ENCODE results near the gene TCF21. TPM values are rescaled to one million over a fixed set of nuclear protein-coding genes. Genes with fewer than 3 reads are reported as not detected.

Gene TCF21
- total RNA-seq, 4 donors from 2014 or later, result 0.24 to 0.41 (median 0.26) TPM; not detected in 1

- peak overlapping the region; percentile 56 to 63 (median 60) for H3K4me3 ChIP-seq
- intact Hi-C loops (cut with DNase I; ENCODE audit: low total_unique reads) (no loop called here), in situ Hi-C loops (cut with MboI; ENCODE audit: low sequenced_read_pairs in 4 of 4) (no loop called here)
- no peaks in the 10 kb centered on the region for H3K36me3 ChIP-seq
- peaks cover 8 to 17% of the 10 kb centered on the region in 2 donors for H3K4me1 ChIP-seq
- peaks cover 23 to 53% (median 41%) of the 10 kb centered on the region in 3 donors for H3K27me3 ChIP-seq
- TF ChIP-seq CTCF (IDR thresholded peaks at IDR 0.05 in 4 of 5, conservative IDR thresholded peaks at IDR 0.05 in 1 of 5), result no peak
- no peak for TF ChIP-seq POLR2A (IDR thresholded peaks at IDR 0.05)
- no peaks in the 10 kb centered on the region for H3K9me3 ChIP-seq
- peak; percentile 25 to 44 for ATAC-seq
- no peak for DNase-seq
- peak overlapping the region; percentile 11 to 38 (median 21) for H3K27ac ChIP-seq
Measured at GRCh38 chr6:133891149-133891926, 2.4 kb downstream of the TCF21 start.

GRCh38 chr6:133891927-133892812 lies 3.3 kb downstream of the TCF21 start:
- Histone ChIP-seq H3K4me3 (peak overlapping the region; percentile 56 to 63 (median 60)), H3K27me3 (peaks cover 23 to 53% (median 41%) of the 10 kb centered on the region in 3 donors), H3K27ac (peak overlapping the region in 1 of 4 donors; percentile 17), H3K4me1 (peaks cover 8 to 17% of the 10 kb centered on the region in 2 donors), H3K36me3 (no peaks in the 10 kb centered on the region), H3K9me3 (no peaks in the 10 kb centered on the region)
- TF ChIP-seq POLR2A (IDR thresholded peaks at IDR 0.05) (no peak), CTCF (IDR thresholded peaks at IDR 0.05 in 4 of 5, conservative IDR thresholded peaks at IDR 0.05 in 1 of 5) (no peak)
- intact Hi-C loops (cut with DNase I; ENCODE audit: low total_unique reads) (no loop called here), in situ Hi-C loops (cut with MboI; ENCODE audit: low sequenced_read_pairs in 4 of 4) (no loop called here)
- DNase-seq (no peak), ATAC-seq (no peak)

- H3K36me3 ChIP-seq, result no peaks in the 10 kb centered on the region
- no peak for TF ChIP-seq POLR2A (IDR thresholded peaks at IDR 0.05)
- no peak for TF ChIP-seq CTCF (IDR thresholded peaks at IDR 0.05 in 4 of 5, conservative IDR thresholded peaks at IDR 0.05 in 1 of 5)
- H3K4me3 ChIP-seq, result no peak overlapping the region
- no peak for DNase-seq
- no peak for ATAC-seq
- in situ Hi-C loops (cut with MboI; ENCODE audit: low sequenced_read_pairs in 4 of 4) (no loop called here), intact Hi-C loops (cut with DNase I; ENCODE audit: low total_unique reads) (no loop called here)
- peaks cover 8 to 17% of the 10 kb centered on the region in 2 donors for H3K4me1 ChIP-seq
- H3K27ac ChIP-seq, result no peak overlapping the region
- peaks cover 23 to 55% (median 41%) of the 10 kb centered on the region in 3 donors for H3K27me3 ChIP-seq
- no peaks in the 10 kb centered on the region for H3K9me3 ChIP-seq
Measured at GRCh38 chr6:133892813-133893691, 4.1 kb downstream of the TCF21 start.

- no peak overlapping the region for H3K4me3 ChIP-seq
- intact Hi-C loops (cut with DNase I; ENCODE audit: low total_unique reads), result no loop called here
- ATAC-seq (no peak), DNase-seq (no peak)
- no peak overlapping the region for H3K27ac ChIP-seq
- H3K9me3 ChIP-seq, result no peaks in the 10 kb centered on the region
- no peak for TF ChIP-seq POLR2A (IDR thresholded peaks at IDR 0.05)
- no peak for TF ChIP-seq CTCF (IDR thresholded peaks at IDR 0.05 in 4 of 5, conservative IDR thresholded peaks at IDR 0.05 in 1 of 5)
- in situ Hi-C loops (cut with MboI; ENCODE audit: low sequenced_read_pairs in 4 of 4), result no loop called here
- H3K4me1 ChIP-seq, result peaks cover 8 to 17% of the 10 kb centered on the region in 2 donors
- no peaks in the 10 kb centered on the region for H3K36me3 ChIP-seq
- H3K27me3 ChIP-seq, result peaks cover 23 to 55% (median 38%) of the 10 kb centered on the region in 3 donors
Measured at GRCh38 chr6:133893946-133894345, 5.0 kb downstream of the TCF21 start.

All from gastrocnemius medialis (tissue), 4 donors.